Activated CD4-positive, alpha-beta T cell treated with anti-CD3 and anti-CD28 coated beads, Interleukin-2, Interleukin-6, amounts not matched to agents 100 ng/mL and 50 ng/mL, durations not matched to agents 16 hours and 8 hours (primary cell): ENCODE data around the gene C1GALT1.
"Not testable (repeated sequence)": the region's sequence is repeated elsewhere in the genome, so short reads cannot be mapped to it uniquely, and the experiment has no call there.

Experiments used
- DNase-seq: peaks from one replicate; pipeline ENCODE4 v3.0.0-alpha.2; 2020

The C1GALT1 gene

GRCh38 chr7:7182156-7183060 is at the start of gene C1GALT1:
TSS of gene C1GALT1 (plus strand) at chr7:7182544. CDS start at chr7:7234320, 51,776 bp downstream.
- peak; percentile 97 for DNase-seq

- DNase-seq = no peak
Measured at GRCh38 chr7:7134046-7134445, 48.3 kb upstream of the C1GALT1 start.

DNA sequence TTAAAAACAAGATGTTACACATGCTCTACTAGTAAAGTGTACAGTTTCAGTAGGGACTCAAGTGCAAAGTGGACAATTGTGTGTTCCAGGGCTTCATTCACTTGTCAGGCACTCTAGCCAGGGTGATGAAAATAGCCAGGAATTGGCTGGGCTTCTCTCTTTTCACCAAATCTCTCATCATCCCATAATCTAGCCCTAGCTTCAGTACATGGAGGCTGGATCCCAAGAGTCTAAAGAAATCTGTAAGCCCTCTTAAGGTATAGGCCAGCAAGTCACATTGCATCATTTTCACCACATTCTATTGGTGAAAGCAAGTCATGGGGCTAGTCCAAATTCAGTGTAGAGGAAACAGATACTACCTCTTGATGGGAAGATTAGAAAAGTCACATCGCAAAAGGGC is 47.3 kb upstream of the C1GALT1 start:
- DNase-seq = no peak

- not testable (repeated sequence) for DNase-seq
Measured at GRCh38 chr7:7135924-7136323, 46.4 kb upstream of the C1GALT1 start.

GRCh38 chr7:7136466-7137381 is 45.6 kb upstream of the C1GALT1 start:
- no peak for DNase-seq

DNA sequence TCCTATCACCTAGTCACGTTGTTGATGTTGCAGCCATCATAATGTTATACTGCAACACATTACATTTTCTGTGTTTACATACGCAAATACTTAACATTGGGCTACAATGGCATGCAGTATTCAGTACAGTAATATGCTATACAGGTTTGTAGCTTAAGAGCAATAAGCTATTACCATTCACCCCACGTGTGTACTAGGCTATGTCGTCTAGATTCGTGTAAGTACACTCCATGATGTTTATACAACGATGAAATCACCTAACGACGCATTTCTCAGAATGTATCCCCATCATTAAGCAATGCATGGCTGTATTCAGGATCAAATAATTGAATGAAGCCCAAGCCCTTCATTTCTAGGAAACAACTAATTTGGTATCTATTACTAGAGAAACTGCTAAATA is 43.4 kb upstream of the C1GALT1 start:
- no peak for DNase-seq

DNA sequence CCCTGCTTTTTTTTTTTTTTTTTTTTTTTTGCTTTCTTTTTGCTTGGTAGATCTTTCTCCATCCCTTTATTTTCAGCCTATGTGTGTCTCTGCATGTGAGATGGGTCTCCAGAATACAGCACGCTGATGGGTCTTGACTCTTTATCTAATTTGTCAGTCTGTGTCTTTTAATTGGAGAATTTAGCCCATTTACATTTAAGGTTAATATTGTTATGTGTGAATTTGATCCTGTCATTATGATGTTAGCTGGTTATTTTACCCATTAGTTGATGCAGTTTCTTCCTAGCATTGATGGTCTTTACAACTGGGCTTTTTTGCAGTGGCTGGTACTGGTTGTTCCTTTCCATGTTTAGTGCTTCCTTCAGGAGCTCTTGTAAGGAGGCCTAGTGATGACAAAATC is 38.9 kb upstream of the C1GALT1 start:
- DNase-seq = not testable (repeated sequence)

- DNase-seq = not testable (repeated sequence)
Measured at GRCh38 chr7:7145151-7145550, 37.2 kb upstream of the C1GALT1 start.

DNA sequence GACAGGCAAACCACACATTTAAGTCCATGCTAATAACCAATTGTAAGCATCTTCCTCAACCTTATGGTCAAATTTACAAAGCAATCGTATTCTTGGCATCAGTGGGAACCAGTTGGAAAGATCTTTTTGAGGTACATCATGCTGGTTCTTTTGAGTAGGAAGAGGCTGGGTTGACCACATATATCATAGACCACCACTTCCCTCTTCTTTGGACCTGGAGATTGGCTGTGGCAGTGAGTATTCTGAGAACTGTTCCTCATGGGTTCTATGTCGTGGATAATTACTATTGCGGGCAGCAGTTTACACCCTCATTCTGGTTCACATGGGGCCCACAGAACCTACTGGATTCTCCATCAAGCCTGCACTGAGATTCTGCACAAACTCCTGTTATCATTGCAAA is 35.5 kb upstream of the C1GALT1 start:
- no peak for DNase-seq

DNA sequence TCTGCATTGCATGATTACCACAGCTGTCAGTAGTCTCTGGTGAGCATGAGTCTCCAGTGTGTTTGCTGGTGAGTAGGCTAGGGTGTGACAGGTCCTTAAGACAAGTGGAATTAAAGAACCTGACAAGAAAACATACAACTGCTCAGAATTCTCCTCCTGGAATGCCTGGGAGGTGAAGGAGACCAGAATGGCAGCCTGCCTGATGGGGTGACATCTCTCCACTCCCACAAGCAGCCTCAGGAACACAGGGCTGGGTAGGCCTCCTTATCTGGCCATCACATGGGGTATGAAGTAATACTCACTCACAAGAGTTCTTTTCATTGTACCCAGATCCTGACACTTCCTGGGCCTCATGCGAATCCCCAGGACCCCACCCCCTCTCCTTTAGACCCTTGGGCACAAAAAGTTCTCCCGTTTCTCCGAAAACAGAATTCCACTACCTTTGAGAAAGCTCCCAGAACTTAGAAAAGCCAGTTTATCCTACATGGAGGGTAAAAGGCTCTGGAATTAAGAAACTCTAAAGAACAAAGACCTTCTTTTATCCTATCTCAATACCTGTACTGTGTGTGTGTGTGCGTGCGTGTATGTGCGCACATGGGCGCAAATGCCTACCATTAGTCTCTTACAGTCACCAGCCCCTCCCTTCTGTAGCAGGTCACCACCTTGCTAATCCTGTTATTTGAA is 33.4 kb upstream of the C1GALT1 start:
- DNase-seq = no peak

GRCh38 chr7:7151285-7151684 is 31.1 kb upstream of the C1GALT1 start:
- no peak for DNase-seq

DNA sequence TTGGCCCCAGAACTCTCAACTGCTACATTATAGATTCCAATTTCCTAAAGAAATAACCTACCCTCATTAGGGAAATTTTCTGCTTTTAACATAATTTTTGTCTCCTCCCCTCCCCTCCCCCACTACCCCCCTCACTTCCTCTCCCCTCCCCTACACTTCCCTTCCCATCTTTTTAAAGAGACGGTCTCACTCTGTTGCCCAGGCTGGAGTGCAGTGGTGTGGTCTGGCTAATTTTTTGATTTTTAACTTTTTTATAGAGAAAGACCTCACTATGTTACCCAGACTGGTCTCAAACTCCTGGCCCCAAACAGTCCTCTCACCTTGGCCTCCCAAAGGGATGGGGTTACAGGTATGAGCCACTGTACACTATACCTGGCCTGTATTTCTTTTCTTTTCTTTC is 30.5 kb upstream of the C1GALT1 start:
- no peak for DNase-seq

- DNase-seq = no peak
Measured at GRCh38 chr7:7152315-7152714, 30.0 kb upstream of the C1GALT1 start.

- DNase-seq = not testable (repeated sequence)
Measured at GRCh38 chr7:7154355-7154754, 28.0 kb upstream of the C1GALT1 start.

GRCh38 chr7:7156663-7157062 is 25.7 kb upstream of the C1GALT1 start:
- DNase-seq = no peak

DNA sequence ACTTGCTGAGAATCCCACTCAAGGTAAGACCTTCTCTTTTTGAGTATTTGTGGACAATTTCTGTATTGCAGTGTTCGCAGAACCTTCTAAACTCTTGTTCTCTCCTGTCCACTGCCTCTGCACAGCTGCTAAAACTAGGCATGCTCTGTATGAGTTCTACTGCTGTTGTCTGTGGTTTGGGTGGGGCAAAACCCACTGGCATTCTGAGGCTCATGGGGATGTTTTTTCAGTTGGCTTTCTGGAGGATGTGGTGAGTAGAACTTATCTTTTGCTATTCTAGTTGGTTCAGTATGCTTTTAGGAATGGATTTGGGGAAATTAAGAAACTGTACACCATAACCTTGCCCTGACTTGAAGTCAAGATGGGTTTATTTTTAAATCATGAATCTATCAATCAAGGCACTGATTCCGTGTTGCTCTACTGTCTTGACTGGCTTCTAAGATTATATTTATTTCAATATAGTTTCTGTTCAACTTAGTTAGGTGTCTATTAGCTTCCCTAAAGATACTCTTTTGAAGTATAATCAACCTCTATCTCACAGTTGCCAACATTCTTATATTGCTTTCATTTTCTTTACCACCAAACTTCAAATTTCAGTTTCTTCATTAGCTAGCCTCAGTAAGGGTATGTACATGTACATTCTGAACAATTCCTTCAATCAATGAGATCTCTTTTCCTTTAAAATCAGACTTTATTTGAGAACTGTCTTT is 25.0 kb upstream of the C1GALT1 start:
- peak; percentile 70 for DNase-seq

DNA sequence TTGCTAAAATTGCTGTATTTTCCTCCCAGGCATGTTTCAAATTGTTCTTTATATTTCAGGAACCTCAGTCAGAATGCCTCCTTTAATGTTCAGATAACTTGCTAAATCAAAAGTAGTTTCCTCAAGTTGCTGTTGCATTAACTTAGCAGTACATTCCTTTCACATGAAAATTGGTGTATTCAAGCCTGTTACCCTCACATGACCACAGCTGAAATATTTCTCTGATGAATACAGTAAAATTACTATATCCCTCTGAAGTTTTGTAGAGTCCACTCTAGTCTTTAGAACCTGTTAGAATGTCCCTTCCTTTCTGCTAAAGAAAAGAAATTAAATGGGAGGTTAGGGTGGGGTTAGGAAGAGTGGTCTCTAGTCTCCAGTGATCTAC is 24.5 kb upstream of the C1GALT1 start:
- DNase-seq = no peak

- DNase-seq = no peak
Measured at GRCh38 chr7:7159063-7159658, 23.2 kb upstream of the C1GALT1 start.

- no peak for DNase-seq
Measured at GRCh38 chr7:7164591-7164990, 17.8 kb upstream of the C1GALT1 start.

GRCh38 chr7:7165372-7165771 is 17.0 kb upstream of the C1GALT1 start:
- no peak for DNase-seq

GRCh38 chr7:7166318-7166717 is 16.0 kb upstream of the C1GALT1 start:
- no peak for DNase-seq

DNA sequence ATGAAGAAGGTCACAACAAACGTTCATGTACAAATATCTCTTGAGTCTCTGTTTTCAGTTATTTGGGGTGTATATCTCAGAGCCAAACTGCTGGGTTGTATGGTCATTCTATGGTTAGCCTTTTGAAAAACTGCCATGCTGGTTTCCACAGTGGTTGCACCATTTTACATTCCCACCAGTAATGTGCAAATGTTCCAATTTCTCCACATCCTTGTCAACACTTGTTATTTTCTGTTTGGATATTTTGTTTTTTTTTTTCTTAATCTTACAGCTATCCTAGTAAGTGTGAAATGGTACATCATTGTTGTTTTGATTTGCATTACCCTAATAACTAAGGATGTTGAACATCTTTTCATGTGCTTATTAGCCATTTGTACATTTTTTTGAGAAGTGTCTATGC is 13.0 kb upstream of the C1GALT1 start:
- no peak for DNase-seq
